GM19452 (cell line): ENCODE data around the gene MMP21.

ENCODE experiments used
- ATAC-seq: cut with Tn5 transposase; IDR thresholded peaks from one replicate; pipeline ENCODE4 v1.9.1; 2021; ENCODE audit not compliant: unreplicated experiment

MMP21 gene, protein sequence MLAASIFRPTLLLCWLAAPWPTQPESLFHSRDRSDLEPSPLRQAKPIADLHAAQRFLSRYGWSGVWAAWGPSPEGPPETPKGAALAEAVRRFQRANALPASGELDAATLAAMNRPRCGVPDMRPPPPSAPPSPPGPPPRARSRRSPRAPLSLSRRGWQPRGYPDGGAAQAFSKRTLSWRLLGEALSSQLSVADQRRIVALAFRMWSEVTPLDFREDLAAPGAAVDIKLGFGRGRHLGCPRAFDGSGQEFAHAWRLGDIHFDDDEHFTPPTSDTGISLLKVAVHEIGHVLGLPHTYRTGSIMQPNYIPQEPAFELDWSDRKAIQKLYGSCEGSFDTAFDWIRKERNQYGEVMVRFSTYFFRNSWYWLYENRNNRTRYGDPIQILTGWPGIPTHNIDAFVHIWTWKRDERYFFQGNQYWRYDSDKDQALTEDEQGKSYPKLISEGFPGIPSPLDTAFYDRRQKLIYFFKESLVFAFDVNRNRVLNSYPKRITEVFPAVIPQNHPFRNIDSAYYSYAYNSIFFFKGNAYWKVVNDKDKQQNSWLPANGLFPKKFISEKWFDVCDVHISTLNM

GRCh38 chr10:125775491-125776106 is at the start of gene MMP21:
MMP21 (minus strand) TSS chr10:125775821; CDS start chr10:125775821, 0 bp downstream.
- no peak for ATAC-seq

DNA sequence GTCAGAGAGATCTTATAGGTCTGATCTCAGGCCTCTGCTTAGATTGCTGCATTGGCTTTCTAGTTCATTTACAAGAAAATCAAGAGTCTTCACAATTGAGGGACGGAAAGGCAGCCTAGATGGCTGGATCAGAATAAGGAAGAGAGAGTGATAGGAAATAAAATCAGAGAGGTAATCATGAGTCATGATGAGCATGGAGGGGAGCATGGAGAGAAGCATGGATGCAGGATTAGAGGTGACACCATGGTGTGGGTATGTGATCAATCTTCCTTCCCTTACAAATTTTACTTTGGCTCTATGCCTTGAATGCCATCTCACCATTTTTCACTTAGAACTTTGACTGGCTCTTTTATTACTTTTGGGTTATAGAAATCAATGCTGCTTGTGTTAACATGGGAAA is 49.1 kb upstream of the MMP21 start:
- ATAC-seq = no peak

- peak; percentile 1 for ATAC-seq
Measured at GRCh38 chr10:125823663-125824251, 48.1 kb upstream of the MMP21 start.

DNA sequence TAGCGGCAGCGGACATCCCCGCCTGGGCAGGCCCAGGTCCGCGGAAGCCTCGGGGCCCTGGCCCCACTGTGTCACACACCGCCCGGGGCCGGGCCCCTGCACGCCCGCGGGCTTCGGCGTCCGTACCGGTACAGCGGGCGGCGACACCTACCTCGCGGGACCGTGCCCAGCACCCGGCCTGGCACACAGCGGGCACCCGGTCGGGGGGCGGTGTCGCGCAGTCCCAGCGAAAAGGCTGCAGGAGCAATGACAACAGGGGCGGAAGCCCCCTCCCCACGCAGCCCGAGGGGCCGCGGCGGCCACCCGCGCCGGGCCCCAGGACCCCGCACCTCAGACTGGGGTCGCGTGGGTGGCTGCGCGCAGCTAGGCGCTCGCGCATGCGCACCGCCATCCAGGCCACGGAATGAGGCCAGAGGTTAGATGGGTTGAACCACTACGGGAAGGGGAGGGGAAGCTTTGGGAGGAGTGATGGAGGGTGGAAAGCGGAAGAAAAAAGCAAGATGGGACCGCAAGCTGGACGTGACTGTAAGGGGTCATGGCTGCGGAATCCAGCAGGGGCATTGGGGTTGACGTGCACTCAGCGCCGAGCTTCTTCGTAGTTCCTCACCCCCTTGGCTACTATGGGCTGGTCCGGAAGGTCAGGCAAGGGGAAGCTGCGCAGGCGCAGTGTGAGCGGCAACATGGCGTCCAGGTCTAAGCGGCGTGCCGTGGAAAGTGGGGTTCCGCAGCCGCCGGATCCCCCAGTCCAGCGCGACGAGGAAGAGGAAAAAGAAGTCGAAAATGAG is 47.4 kb upstream of the MMP21 start, which contains the start of the genes BCCIP and UROS:
Gene BCCIP (plus strand): TSS at position 669 of the 785 bp plus-strand sequence. CDS start 12 bp downstream, at position 681.
Gene UROS (minus strand): TSS at position 381 of the 785 bp plus-strand sequence. CDS start 6,759 bp downstream, outside the sequence.
- peak; percentile 73 for ATAC-seq

DNA sequence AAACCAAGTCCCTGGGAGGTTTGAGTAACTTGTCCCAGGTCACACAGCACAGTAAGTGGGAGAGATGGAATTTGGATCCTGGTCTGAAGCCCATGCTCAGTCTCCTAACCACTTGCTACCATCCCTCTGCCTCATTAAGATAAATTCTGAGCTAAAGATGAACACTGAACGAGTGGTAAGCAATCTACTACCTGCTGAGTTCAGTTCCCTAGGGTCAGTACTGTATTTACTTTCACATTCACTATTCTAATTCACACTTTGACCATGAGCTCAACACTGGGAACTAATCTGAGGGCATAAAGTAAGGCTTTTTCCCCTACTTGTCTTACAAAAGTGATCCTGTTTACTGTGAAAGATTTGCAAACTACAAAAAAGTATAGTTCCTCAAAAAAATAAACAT is 45.1 kb upstream of the MMP21 start:
- peak; percentile 52 for ATAC-seq

GRCh38 chr10:125817337-125817946 is 41.8 kb upstream of the MMP21 start:
- ATAC-seq = no peak

- ATAC-seq = no peak
Measured at GRCh38 chr10:125816548-125816947, 40.9 kb upstream of the MMP21 start.

DNA sequence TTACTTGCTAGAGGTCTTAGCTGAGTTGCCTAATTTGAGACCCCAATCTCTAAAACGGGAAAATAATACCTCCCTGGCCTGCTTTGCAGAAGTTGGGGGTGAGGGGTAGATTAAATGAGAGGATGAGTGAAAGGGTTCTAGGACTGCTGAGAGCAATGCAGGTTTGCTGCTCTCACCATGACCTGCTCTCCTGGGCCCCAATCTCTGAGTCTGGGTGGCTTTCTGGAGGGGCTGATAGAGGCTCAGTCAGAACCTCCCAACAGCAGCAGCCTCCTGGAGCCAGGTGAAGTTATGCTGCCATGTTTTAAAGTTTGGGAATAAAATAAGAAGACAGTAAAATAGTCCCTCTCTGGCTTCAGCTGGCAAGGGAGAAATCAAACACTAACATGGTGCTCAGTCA is 40.1 kb upstream of the MMP21 start:
- ATAC-seq = no peak

DNA sequence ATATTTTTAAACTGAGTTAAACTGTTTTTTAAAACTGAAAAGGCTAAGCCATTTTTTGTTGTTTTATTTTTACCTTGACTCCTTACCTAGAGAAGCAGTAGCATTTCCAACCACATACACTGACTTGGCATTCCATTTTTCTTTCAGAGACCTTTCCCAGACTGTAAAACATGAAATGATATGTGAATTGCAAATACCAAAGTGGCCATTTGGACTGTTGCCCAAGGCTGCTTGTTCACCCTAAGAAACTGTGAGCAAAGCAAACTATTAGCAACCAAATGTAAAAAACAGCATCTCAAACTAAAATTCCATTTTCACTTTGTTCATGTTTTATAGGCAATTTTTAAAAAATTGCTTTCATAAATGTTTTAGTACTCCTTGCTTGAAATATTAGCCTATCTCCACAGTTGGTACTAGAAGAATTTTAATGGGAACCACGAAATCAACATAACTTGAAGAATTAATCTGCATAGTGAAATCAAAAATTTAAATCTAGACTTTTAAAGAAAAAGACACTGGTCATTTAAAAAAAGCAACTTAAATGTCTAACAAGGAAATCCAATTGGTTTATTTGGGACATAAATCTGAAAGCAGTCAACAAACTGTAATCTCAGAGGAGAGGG is 36.6 kb upstream of the MMP21 start:
- no peak for ATAC-seq

DNA sequence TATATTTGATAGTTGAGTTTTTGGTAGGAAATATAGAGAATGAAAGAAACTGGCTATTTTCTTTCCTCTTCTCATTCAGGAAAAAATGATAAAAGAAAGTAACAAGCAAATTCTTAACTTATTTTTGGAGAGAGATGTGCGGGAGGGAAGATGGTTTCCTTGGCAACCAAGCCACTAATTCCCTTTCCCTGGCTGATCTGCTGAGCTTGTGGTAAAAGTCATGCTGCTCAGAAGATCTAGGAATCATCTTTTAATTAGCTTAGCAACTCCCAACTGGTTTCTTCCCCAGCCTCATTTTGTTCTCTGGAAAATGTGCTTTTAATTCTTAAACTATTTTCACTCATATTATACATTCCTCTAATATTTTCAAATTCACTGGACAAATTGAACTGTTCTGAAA is 35.6 kb upstream of the MMP21 start:
- ATAC-seq = no peak

GRCh38 chr10:125808047-125808446 is 32.4 kb upstream of the MMP21 start:
- no peak for ATAC-seq

DNA sequence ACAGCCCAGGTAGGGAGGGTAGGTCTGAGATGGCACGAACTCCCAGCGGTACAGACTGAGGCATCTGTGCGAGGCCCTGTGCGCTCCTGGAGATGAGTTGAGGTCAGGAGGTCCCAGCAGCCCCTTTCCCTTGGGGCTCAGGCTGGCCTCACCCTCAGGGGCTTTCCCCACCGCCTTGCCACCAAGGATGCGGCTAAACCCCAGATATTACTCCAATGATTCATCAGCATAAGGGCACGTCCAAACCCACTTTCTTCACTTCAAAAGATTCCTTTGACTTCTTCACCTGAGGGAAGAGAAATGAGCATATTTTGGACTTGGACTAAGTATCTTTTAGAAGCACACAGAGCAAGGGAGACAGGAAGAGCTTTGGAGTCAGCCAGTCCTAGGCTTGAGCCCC is 27.1 kb upstream of the MMP21 start:
- no peak for ATAC-seq

- ATAC-seq = no peak
Measured at GRCh38 chr10:125802131-125802530, 26.5 kb upstream of the MMP21 start.

DNA sequence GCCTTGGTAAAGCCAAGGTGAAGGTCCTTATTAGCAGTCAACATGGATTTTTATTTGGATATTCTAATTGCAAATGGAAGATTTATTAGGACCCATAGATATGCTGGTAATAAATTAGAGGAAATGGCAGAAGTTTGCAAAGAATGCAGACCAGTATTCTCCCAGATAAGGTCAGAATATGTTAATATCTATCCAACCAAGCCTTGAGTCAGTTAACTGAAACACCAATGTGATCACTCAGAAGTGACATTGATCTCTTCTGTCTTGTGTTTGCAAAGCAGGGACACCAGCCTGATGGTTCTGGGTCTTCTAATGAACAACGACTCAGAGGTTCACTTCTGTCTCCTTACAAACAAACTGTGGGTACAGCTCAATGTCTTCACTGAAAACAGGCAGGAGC is 26.0 kb upstream of the MMP21 start:
- ATAC-seq = no peak

DNA sequence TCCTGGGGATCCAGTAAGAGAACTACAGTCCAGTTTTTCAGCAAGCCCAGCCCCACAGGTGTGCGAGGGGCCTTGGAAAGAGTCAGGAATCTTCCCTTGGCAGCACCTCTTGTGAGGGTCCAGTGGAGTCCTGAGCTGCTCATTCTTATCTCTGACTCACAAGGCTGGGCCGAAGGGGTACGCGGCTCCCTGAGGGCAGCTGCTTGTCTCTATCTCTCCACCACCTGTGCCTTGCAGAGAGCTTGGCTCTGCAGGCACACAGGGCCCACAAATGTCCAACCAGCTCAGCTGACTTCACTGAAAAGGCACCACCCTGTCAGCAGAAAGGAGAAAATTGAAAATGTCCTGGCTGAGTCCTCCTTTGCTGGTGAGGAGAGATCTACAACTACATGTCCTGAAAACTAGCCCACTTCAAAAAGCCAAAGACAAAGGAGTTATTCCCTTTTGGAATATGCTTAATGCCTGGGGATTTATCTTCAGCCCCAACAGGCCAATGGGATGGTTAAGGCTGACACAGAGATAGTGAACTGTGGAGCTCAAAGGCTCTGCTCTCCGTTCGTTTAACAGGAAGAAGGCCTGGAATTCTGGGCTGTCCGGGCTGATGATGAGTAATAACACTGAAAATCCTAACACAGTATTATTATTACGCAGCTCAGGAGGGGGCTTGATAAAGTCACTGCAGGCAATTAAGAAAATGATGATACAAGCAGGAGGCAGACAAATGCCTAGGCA is 24.0 kb upstream of the MMP21 start:
- no peak for ATAC-seq

DNA sequence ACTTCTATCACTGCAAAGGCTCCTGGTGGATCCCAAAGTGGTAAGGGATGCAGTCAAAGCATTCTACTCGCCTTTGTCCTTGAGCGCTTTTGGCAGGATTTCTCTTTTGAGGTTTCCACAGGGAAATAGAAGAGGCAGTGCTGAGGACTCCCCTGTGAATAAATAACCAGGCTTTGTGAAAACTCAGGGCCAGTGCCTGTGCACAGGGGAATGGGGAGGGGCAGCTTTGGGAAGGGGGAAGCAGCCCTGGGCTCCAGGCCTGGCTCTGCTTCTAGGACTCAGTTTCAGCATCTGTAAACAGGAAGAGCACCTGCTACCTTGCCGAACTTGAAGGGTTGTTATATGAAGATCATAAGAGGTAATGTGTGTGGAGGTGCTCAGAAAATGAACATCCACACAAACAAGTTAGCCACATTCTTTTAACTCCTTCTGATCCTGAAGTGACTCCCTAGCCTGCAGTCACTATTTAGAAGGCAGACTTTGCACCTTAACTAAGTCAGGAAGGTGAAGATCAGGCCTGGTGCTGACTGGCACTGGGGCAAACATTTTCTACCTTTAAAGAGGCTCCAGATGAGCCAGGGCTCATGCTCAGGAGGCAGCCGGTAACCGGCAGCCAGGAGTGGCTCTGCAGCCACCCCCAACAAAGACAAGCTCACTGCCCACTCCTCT is 22.5 kb upstream of the MMP21 start:
- ATAC-seq = no peak

DNA sequence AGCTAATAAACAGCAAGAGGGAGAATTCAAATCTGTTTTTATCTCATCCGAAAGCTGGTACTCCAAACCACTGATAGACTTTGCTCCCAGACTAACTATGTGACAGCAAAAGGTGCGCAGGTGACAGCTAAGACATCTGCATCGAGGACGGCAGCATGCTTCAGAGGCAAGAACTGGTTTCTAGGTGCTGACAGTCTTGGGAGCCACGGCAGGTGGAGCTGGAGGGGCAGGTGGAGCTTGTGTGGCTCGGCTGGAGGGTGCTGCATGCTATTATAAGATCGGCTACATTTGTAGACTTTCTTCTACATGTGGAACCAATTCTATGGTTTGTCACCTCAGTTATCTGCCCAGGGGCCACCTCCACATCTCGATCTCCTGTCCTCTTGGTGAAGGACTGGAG is 21.8 kb upstream of the MMP21 start:
- no peak for ATAC-seq

GRCh38 chr10:125795637-125796190 is 20.1 kb upstream of the MMP21 start:
- no peak for ATAC-seq
